Measurements from ENCODE around the gene DCUN1D3.

GRCh38 chr16:20859699-20860098 lies 40.5 kb downstream of the DCUN1D3 start:
- no peak for TF ChIP-seq CTCF (optimal IDR thresholded peaks at IDR 0.05 in 1 of 3, IDR thresholded peaks at IDR 0.05 in 1 of 3, conservative IDR thresholded peaks at IDR 0.05 in 1 of 3; ENCODE audit: extremely low read depth in 1 of 3, insufficient read depth in 2 of 3, low read length in 3 of 3)
- TF ChIP-seq EZH2 (IDR thresholded peaks at IDR 0.05; ENCODE audit: low read length) = no peak

Measured in keratinocyte (primary cell).